ENCODE measurements around the gene CLEC4C. TPM values are rescaled to one million over a fixed set of nuclear protein-coding genes. Genes with fewer than 3 reads are reported as not detected.

CLEC4C gene
- total RNA-seq (2014; rRNA removed; shearing (Covaris generic)) (not detected in 2 replicates), polyA plus RNA-seq (2016; fragmentation: Nextera tagmentation; extraction: Ambion mirVana) (not detected in 2 replicates)
- long read RNA-seq: 0 reads

GRCh38 chr12:7747246-7747645, at the start of gene CLEC4C:
Gene CLEC4C, minus strand, starts transcription at chr12:7747375. Its CDS starts 27 bp downstream, at chr12:7747348.
- Histone ChIP-seq H4K20me1 (replicated peaks; ENCODE audit: insufficient read depth) (no peaks in the 10 kb centered on the region), H3K36me3 (ENCODE audit: insufficient read depth) (no peaks in the 10 kb centered on the region), H3K9me2 (ENCODE audit: insufficient read depth) (no peaks in the 10 kb centered on the region), H3K27me3 (ENCODE audit: insufficient read depth) (no peaks in the 10 kb centered on the region), H3F3A (replicated peaks; ENCODE audit: low read depth) (peaks cover 7% of the 10 kb centered on the region; the same call in 1 of the 2 replicates), H3K4me1 (ENCODE audit: insufficient read depth) (no peaks in the 10 kb centered on the region), H3K4me3 (no peak within 1 kb of the TSS), H3K79me2 (replicated peaks; ENCODE audit: insufficient read depth) (no peaks in the 10 kb centered on the region), H2AFZ (peak within 1 kb of the TSS; percentile 74), H3K27ac (ENCODE audit: low read depth) (no peak within 1 kb of the TSS), H3K4me2 (no peak within 1 kb of the TSS)
- peaks cover 6% of the 10 kb centered on the region; the same call in 1 of the 3 replicates for H3K4me1 Mint-ChIP-seq
- H3K36me3 Mint-ChIP-seq (ENCODE audit: low read depth): peaks cover 14% of the 10 kb centered on the region
- H3K9me3 Mint-ChIP-seq: peaks cover 15% of the 10 kb centered on the region
- peaks cover 5% of the 10 kb centered on the region for H3K27me3 Mint-ChIP-seq (ENCODE audit: insufficient read depth, low read depth, poor library complexity)
- no peak within 1 kb of the TSS for H3K4me3 Mint-ChIP-seq
- ATAC-seq (no peak), DNase-seq (ENCODE audit: low spot score) (no peak)
- TF ChIP-seq CTCF (conservative IDR thresholded peaks at IDR 0.05; ENCODE audit: low read depth in 2 of 2): no peak
- TF ChIP-seq JUNB (IDR thresholded peaks at IDR 0.05; ENCODE audit: unreplicated experiment): no peak
- no peak within 1 kb of the TSS for H3K27ac Mint-ChIP-seq

- Histone ChIP-seq H3F3A (replicated peaks; ENCODE audit: low read depth) (peaks cover 48% of the 10 kb centered on the region), H4K20me1 (replicated peaks; ENCODE audit: insufficient read depth) (peaks cover 15% of the 10 kb centered on the region), H3K79me2 (replicated peaks; ENCODE audit: insufficient read depth) (peaks cover 69% of the 10 kb centered on the region), H3K4me1 (ENCODE audit: insufficient read depth) (peaks cover 48% of the 10 kb centered on the region), H3K4me2 (no peak overlapping the region; the same call in 1 of the 2 replicates), H2AFZ (no peak overlapping the region), H3K4me3 (peak overlapping the region; percentile 14; the same call in 1 of the 2 replicates), H3K9me2 (ENCODE audit: insufficient read depth) (no peaks in the 10 kb centered on the region), H3K27me3 (ENCODE audit: insufficient read depth) (no peaks in the 10 kb centered on the region), H3K27ac (ENCODE audit: low read depth) (peak overlapping the region; percentile 91), H3K36me3 (ENCODE audit: insufficient read depth) (peaks cover 50% of the 10 kb centered on the region)
- Mint-ChIP-seq H3K27ac (peak overlapping the region; percentile 84; the same call in 1 of the 2 replicates), H3K36me3 (ENCODE audit: low read depth) (peaks cover 81% of the 10 kb centered on the region), H3K9me3 (no peaks in the 10 kb centered on the region), H3K4me1 (peaks cover 54% of the 10 kb centered on the region), H3K27me3 (ENCODE audit: insufficient read depth, low read depth, poor library complexity) (peaks cover 10% of the 10 kb centered on the region), H3K4me3 (peak overlapping the region; percentile 88; the same call in 2 of the 3 replicates)
- no peak for DNase-seq (ENCODE audit: low spot score)
- ATAC-seq: no peak
- TF ChIP-seq ZNF331 (CRISPR knock-in tag; IDR thresholded peaks at IDR 0.05; ENCODE audit: low read depth) (no peak), NANOG (IDR thresholded peaks at IDR 0.05; ENCODE audit: borderline replicate concordance) (no peak), POLR2AphosphoS5 (IDR thresholded peaks at IDR 0.05; ENCODE audit: low read depth) (no peak), REST (IDR thresholded peaks at IDR 0.05; ENCODE audit: unreplicated experiment) (no peak), ZNF114 (CRISPR knock-in tag; IDR thresholded peaks at IDR 0.05) (no peak), EZH2 (IDR thresholded peaks at IDR 0.05; ENCODE audit: low read depth, unreplicated experiment) (no peak), ZNF462 (CRISPR knock-in tag; IDR thresholded peaks at IDR 0.05) (no peak)
Measured at GRCh38 chr12:7793211-7793610, 46.0 kb upstream of the CLEC4C start.
